A549 (cell line): ENCODE data around the gene OGFR. TPM values are rescaled to one million over a fixed set of nuclear protein-coding genes. Genes with fewer than 3 reads are reported as not detected.

ENCODE experiments used
- ATAC-seq, 2 experiments: fragments of 200-7000 bp in 1 of 2; fragments of >200 bp in 1 of 2; cut with Nextera tagmentation in 1 of 2; cut with Tn5 transposase in 1 of 2; 3 replicates each; pipeline versions ENCODE4 v1.8.0 to v1.9.1; 2018 to 2020; ENCODE audit warnings: mild to moderate bottlenecking in 1 of 2, moderate library complexity in 1 of 2
- CTCF ChIA-PET: fragments of 300-600 bp; sonication (Branson Sonifier 250); formaldehyde crosslinking; extraction: SDS; loops from one replicate; lab custom pipeline; 2021; ENCODE audit warnings: antibody characterized with exemption, inconsistent platforms; lab: Yijun Ruan, JAX
- POLR2A ChIA-PET: fragments of 350-600 bp; formaldehyde crosslinking; extraction: SDS; loops from one replicate; lab custom pipeline; 2021; ENCODE audit warnings: antibody characterized with exemption, inconsistent platforms; lab: Yijun Ruan, JAX
- DNase-seq, 2 experiments: peaks; one replicate each; pipeline versions ENCODE4 v3.0.0 to v3.0.0-alpha.2; 2011 to 2016; ENCODE audit warnings: low read depth in 1 of 2, low spot score in 1 of 2
- FAIRE-seq: peaks from 2 replicates; lab custom pipeline; 2011; peaks lifted over from hg19 to GRCh38; lab: Jason Lieb, UNC
- H3K27ac ChIP-seq, 2 experiments: fragments of >200 bp; sonication (Bioruptor Twin); formaldehyde crosslinking; 3 replicates each; pipeline ENCODE4 v1.5.1; 2016 to 2017
- H3K4me1 ChIP-seq: fragments of >200 bp; sonication (Bioruptor Twin); formaldehyde crosslinking; 3 replicates; pipeline ENCODE4 v1.6.1; 2016
- H3K4me2 ChIP-seq: fragments of >200 bp; sonication (Bioruptor Twin); formaldehyde crosslinking; 3 replicates; pipeline ENCODE4 v1.6.1; 2016
- H3K4me3 ChIP-seq: fragments of >200 bp; sonication (Bioruptor Twin); formaldehyde crosslinking; 3 replicates; pipeline ENCODE4 v1.5.1; 2016
- H3K9me3 ChIP-seq: fragments of >200 bp; sonication (Bioruptor Twin); formaldehyde crosslinking; 3 replicates; pipeline ENCODE4 v1.6.1; 2016
- ATOH8 ChIP-seq: fragments of 250-450 bp; sonication (Bioruptor Pico); IDR thresholded peaks from 2 replicates; pipeline ENCODE4 v1.5.0; 2020; ENCODE audit warnings: low read depth, mild to moderate bottlenecking, moderate library complexity
- CBX8 ChIP-seq: fragments of 200-600 bp; sonication (generic); IDR thresholded peaks from 2 replicates; pipeline ENCODE4 v1.6.1; 2016
- CEBPB ChIP-seq, 2 experiments: fragments of >200 bp in 1 of 2; sonication (Bioruptor Twin) in 1 of 2; formaldehyde crosslinking in 1 of 2; IDR thresholded peaks; 2 replicates each; pipeline ENCODE4 v1.6.1; 2012 to 2016
- HES2 ChIP-seq: fragments of >200 bp; sonication (Bioruptor Twin); formaldehyde crosslinking; IDR thresholded peaks from 2 replicates; pipeline ENCODE4 v1.6.1; 2016
- JUN ChIP-seq, 2 experiments: fragments of >200 bp; sonication (Bioruptor Twin); formaldehyde crosslinking; IDR thresholded peaks; 2 replicates in 1 of 2; 3 replicates in 1 of 2; pipeline ENCODE4 v1.6.1; 2016 to 2017
- JUNB ChIP-seq: fragments of >200 bp; sonication (Bioruptor Twin); formaldehyde crosslinking; IDR thresholded peaks from 2 replicates; pipeline ENCODE4 v1.6.1; 2016
- KDM5A ChIP-seq: fragments of 200-600 bp; sonication (generic); IDR thresholded peaks from 2 replicates; pipeline ENCODE4 v1.6.1; 2016; ENCODE audit warnings: antibody characterized with exemption, mild to moderate bottlenecking
- MAFK ChIP-seq: fragments of 450-650 bp; IDR thresholded peaks from 2 replicates; pipeline ENCODE4 v1.6.1; 2014; ENCODE audit not compliant: partially characterized antibody
- MAZ ChIP-seq: fragments of 150-350 bp; IDR thresholded peaks from 2 replicates; pipeline ENCODE4 v1.6.1; 2014; ENCODE audit warnings: antibody characterized with exemption, low read depth, low read length, borderline replicate concordance
- NPAS2 ChIP-seq: fragments of 250-450 bp; sonication (Bioruptor Pico); IDR thresholded peaks from 2 replicates; pipeline ENCODE4 v1.8.0; 2022; ENCODE audit warnings: mild to moderate bottlenecking, moderate library complexity, borderline replicate concordance
- NR3C1 ChIP-seq: fragments of >200 bp; sonication (Bioruptor Twin); formaldehyde crosslinking; IDR thresholded peaks from 3 replicates; pipeline ENCODE4 v1.6.1; 2017
- PBX3 ChIP-seq: IDR thresholded peaks from 2 replicates; pipeline ENCODE4 v1.6.1; 2012
- RARB ChIP-seq: fragments of 250-450 bp; sonication (Bioruptor Pico); IDR thresholded peaks from 2 replicates; pipeline ENCODE4 v1.8.0; 2021; ENCODE audit warnings: mild to moderate bottlenecking, moderate library complexity
- RCOR1 ChIP-seq: fragments of 150-350 bp; IDR thresholded peaks from 2 replicates; pipeline ENCODE4 v1.6.1; 2014; ENCODE audit warnings: antibody characterized with exemption, low read length, low read depth
- SMC3 ChIP-seq: fragments of >200 bp; sonication (Bioruptor Twin); formaldehyde crosslinking; IDR thresholded peaks from 3 replicates; pipeline ENCODE4 v1.6.1; 2018; ENCODE audit warnings: inconsistent platforms
- ZNF302 ChIP-seq: fragments of 250-450 bp; sonication (Bioruptor Pico); IDR thresholded peaks from 2 replicates; pipeline ENCODE4 v1.9.0; 2021; ENCODE audit warnings: inconsistent platforms, mild to moderate bottlenecking, moderate library complexity
- WGBS: methylation state at CpG from one replicate; pipeline ENCODE4 v1.1.6; 2017; ENCODE audit errors: missing lambda C conversion rate; 5-methylcytosine and 5-hydroxymethylcytosine counted together
- polyA plus RNA-seq, 4 experiments: library from polyadenylated mRNA; depleted of rRNA in 3 of 4; stranded (reverse); fragments of >200 nt; fragmentation: RNase III in 1 of 4; extraction: RNeasy Plus Mini Kit Qiagen cat#74134 plus additional on column Dnase treatment in 1 of 4; gene quantifications; 2 replicates in 3 of 4; 3 replicates in 1 of 4; pipeline ENCODE4 v1.2.3, GENCODE V29; 2011 to 2017
- TF ChIP-seq, protein P1 (sequence below): fragments of 450-650 bp; IDR thresholded peaks from 2 replicates; pipeline ENCODE4 v1.6.1; 2014; ENCODE audit warnings: antibody characterized with exemption

The OGFR gene
- polyA plus RNA-seq, 2 of the 4 experiments (the other 2 are of a cell fraction), result 15.9 to 35.6 TPM

- POLR2A ChIA-PET, result no interaction called here
- WGBS, result 86% methylated on average over 6 of the region's 13 CpGs
- Histone ChIP-seq H3K4me1 (peaks cover 25% of the 10 kb centered on the region), H3K4me3 (no peak overlapping the region), H3K4me2 (no peak overlapping the region), H3K27ac (no peak overlapping the region), H3K9me3 (no peaks in the 10 kb centered on the region)
- no peak for FAIRE-seq
- CTCF ChIA-PET, result no interaction called here
- ATAC-seq, result no peak
- no peak for TF ChIP-seq SMC3
- TF ChIP-seq ZNF302, result no peak
- TF ChIP-seq, protein P1, sequence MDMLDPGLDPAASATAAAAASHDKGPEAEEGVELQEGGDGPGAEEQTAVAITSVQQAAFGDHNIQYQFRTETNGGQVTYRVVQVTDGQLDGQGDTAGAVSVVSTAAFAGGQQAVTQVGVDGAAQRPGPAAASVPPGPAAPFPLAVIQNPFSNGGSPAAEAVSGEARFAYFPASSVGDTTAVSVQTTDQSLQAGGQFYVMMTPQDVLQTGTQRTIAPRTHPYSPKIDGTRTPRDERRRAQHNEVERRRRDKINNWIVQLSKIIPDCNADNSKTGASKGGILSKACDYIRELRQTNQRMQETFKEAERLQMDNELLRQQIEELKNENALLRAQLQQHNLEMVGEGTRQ, result no peak
- no peak for DNase-seq
These were observed 9.0 kb downstream of the OGFR start for GRCh38 chr20:62813588-62813987.

DNA sequence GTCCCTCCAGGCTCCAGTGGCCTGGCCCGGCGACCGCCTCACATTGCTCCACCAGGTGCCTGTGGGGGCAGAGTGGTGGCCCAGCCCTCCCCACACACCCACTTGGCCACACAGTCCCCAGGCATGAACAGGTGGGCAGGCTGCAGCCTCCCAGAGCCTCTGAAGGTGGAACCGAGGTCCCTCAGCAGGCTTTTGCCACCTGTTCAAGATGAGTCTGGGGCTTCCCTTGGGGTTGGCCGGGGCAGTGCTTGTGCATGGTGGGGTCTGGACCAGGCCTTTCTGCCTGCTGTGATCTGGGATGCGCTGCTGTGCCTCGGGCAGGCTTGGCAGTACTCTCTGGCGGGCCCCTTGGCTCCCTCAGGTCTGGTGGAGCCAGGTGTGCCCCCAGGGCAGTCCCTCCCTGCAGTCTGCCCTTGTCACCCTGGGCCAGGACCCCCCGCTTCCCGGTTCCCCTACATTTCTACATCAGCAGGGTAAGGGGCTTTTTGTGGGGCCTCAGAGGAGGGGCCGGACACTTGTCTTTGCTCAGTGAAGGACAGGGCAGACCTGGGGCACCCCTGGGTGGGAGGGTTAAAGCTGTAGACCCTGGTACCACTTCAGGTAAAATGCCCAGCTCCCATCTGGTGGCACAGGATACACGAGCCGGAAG, 9.5 kb downstream of the OGFR start:
- H3K4me1 ChIP-seq, result peaks cover 31% of the 10 kb centered on the region
- ChIA-PET CTCF (interaction anchor here (1.0 to 1.7 kb wide), 2 partner anchors 8 to 23 kb away, joined by 4 to 8 read pairs; no protein-coding TSS in a partner anchor), POLR2A (no interaction called here)
- no peak overlapping the region for H3K27ac ChIP-seq
- no peaks in the 10 kb centered on the region for H3K9me3 ChIP-seq
- ATAC-seq (no peak), DNase-seq (no peak)
- no peak overlapping the region for H3K4me3 ChIP-seq
- WGBS, result 92% methylated on average over 9 of the region's 13 CpGs
- no peak overlapping the region for H3K4me2 ChIP-seq
- no peak for TF ChIP-seq JUNB
- no peak for TF ChIP-seq MAFK
- TF ChIP-seq RCOR1, result no peak
- TF ChIP-seq MAZ, result no peak
- no peak for TF ChIP-seq NR3C1
- TF ChIP-seq CBX8, result no peak
- TF ChIP-seq JUN (IDR thresholded peaks at IDR 0.05), result no peak
- TF ChIP-seq, all 56 proteins: peak for 0
- FAIRE-seq, result no peak

- no peak overlapping the region for H3K4me3 ChIP-seq
- DNase-seq, result no peak
- peak overlapping the region; percentile 13; the same call in 1 of the 3 replicates for H3K4me2 ChIP-seq
- no peak for FAIRE-seq
- CTCF ChIA-PET, result interaction anchor here (0.8 to 1.7 kb wide), 4 partner anchors 8 to 32 kb away, joined by 3 to 8 read pairs (median 4); no protein-coding TSS in a partner anchor
- WGBS, result 78% methylated on average over 11 of the region's 12 CpGs
- no peaks in the 10 kb centered on the region for H3K9me3 ChIP-seq
- no peak for ATAC-seq
- peak overlapping the region in 1 of 2 experiments; percentile 52; a peak in 2 of 6 replicates for H3K27ac ChIP-seq
- TF ChIP-seq HES2 (no peak), PBX3 (0 out of 2 replicates have a peak, but pooled peaks have one; percentile 22)
- TF ChIP-seq, all 56 proteins: peak for 1
- H3K4me1 ChIP-seq, result peaks cover 36% of the 10 kb centered on the region
- POLR2A ChIA-PET, result no interaction called here
These were observed 10.1 kb downstream of the OGFR start for GRCh38 chr20:62814709-62815065.

DNA sequence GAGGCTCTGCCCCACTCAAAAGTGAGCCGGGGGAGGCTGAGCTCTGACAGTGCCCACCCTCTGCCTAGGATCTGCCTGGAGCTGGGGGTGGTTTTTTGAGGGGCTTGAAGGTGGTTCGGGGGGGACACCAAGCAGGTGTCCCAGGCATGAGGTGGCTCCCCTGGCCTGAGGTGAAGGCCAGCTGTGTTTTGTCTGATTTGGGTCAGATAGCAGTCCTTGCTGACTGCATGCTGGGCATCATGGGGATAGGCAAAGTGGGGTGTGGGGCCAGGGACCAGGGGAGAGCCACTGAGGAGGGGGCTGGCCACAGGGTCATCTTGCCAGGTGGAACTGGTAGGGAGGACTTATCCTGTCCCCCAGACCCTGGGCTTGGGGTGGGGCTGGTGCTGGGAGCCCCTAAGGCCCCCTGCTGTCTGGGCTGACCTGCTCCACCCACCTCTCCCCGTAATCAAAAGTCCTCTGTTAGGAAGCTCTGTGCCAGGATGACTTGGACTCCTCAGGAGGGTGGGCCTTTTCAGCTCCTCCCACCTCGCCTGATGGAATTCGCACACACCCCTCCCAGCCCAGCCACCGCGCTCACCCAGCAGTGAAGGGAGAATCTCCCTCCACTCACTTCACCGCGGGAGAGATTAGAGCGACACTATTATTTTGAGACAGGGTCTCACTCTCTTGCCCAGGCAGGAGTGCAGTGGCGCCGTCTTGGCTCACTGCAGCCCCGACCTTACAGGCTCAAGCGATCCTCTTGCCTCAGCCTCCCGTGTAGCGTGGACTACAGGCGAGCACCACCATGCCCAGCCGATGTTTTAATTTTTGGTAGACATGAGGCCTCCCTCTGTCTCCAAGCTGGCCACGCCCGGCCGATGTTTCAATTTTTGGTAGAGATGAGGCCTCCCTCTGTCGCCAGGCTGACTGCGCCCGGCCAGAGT, 10.7 kb downstream of the OGFR start:
- peaks cover 42% of the 10 kb centered on the region for H3K4me1 ChIP-seq
- no peak for FAIRE-seq
- CTCF ChIA-PET, result interaction anchor here (0.8 to 1.7 kb wide), 5 partner anchors 7 to 194 kb away, joined by 3 to 8 read pairs (median 3); no protein-coding TSS in a partner anchor
- no peak for TF ChIP-seq NPAS2 (CRISPR knock-in tag)
- TF ChIP-seq ATOH8 (CRISPR knock-in tag), result no peak
- no peak for TF ChIP-seq KDM5A
- TF ChIP-seq CEBPB (IDR thresholded peaks at IDR 0.05), result no peak
- TF ChIP-seq RARB (CRISPR knock-in tag), result no peak
- no peak for DNase-seq
- no peaks in the 10 kb centered on the region for H3K9me3 ChIP-seq
- peak overlapping the region; percentile 13 for H3K4me2 ChIP-seq
- peak overlapping the region in 1 of 2 experiments; percentile 52; a peak in 3 of 6 replicates for H3K27ac ChIP-seq
- POLR2A ChIA-PET, result interaction anchor here (0.9 kb wide), 1 partner anchor 19 kb away, joined by 3 read pairs; the partner anchor contains the start of gene MRGBP
- H3K4me3 ChIP-seq, result no peak overlapping the region
- 79% methylated on average over 21 of the region's 24 CpGs for WGBS
- ATAC-seq, result peak in 1 of 2 experiments; percentile 62; a peak in 3 of 6 replicates
